ENCODE measurements around the gene LRMDA. TPM values are rescaled to one million over a fixed set of nuclear protein-coding genes. Genes with fewer than 3 reads are reported as not detected.

The LRMDA gene
- total RNA-seq, 3 donors from 2014 or later, result 9.4 to 14.9 (median 10.3) TPM

DNA sequence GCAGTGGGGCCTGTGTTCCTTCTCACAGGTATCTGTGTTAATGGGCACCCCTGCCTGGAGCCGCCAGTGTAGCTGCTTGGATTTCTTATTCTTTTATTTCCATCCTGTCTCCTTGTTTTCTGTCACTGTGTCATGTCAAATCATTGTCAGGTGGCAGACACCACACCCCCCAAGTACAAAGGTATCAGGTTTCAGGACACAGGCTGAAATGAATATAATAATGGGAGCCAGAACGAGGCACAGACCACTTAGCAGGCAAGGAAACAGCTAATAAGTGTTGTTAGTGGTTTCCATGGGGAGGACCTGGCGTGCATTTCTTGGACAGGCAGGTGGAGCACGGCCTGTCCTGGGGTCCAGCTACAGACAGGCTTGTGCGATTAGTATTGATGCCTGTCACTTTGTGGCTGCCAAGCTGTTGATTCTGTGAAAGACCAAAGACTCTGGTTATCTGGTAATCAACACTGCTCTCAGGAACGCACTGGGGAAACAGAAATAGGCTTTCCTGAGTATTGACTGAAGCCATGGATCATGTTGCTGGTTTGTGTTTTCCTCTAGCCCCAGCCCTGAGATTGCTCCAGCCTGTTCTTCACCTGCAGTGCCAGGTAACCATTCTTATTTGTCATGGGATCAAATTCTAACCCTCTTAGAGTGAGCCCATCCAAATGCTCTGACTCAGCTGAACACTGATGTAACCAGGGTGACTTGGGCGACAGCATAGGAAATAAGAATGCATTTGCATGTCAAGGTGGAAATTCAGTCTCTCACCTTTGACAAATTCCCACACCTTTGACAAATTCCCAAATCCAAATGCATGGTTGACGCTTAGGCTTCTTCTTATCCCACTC lies 1002.0 kb downstream of the LRMDA start:
- intact Hi-C loops (cut with DNase I, micrococcal nuclease), result no loop called here
- ATAC-seq, result no peak
- Histone ChIP-seq H3K36me3 (ENCODE audit: low read depth) (no peaks in the 10 kb centered on the region), H3K4me1 (ENCODE audit: low read depth) (no peaks in the 10 kb centered on the region), H3K9me3 (no peaks in the 10 kb centered on the region), H3K4me3 (no peak overlapping the region)
- DNase-seq, result no peak
- TF ChIP-seq, protein P1, sequence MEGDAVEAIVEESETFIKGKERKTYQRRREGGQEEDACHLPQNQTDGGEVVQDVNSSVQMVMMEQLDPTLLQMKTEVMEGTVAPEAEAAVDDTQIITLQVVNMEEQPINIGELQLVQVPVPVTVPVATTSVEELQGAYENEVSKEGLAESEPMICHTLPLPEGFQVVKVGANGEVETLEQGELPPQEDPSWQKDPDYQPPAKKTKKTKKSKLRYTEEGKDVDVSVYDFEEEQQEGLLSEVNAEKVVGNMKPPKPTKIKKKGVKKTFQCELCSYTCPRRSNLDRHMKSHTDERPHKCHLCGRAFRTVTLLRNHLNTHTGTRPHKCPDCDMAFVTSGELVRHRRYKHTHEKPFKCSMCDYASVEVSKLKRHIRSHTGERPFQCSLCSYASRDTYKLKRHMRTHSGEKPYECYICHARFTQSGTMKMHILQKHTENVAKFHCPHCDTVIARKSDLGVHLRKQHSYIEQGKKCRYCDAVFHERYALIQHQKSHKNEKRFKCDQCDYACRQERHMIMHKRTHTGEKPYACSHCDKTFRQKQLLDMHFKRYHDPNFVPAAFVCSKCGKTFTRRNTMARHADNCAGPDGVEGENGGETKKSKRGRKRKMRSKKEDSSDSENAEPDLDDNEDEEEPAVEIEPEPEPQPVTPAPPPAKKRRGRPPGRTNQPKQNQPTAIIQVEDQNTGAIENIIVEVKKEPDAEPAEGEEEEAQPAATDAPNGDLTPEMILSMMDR (IDR thresholded peaks at IDR 0.05), result no peak

DNA sequence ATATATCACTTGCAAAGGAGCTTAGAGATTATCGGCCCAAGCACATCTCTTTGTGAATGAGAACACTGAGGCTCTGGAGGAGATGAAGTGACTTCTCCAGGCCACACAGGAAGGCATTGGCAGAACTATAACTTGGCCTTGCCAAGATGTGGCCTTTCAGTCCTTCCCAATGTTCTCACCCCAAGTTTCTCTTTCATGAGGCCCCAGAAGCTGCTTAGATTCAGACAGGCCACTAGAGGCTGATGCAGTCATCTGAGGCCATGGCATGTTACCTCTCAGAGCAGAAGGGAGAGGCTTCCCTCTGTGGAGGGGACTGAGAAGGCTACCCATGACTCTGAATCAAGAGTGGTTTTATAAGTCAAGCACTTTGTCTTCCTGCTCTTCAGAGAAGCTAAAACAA lies 1003.7 kb downstream of the LRMDA start:
- TF ChIP-seq, protein P1 (IDR thresholded peaks at IDR 0.05), result no peak
- DNase-seq (no peak), ATAC-seq (no peak)
- intact Hi-C loops (cut with DNase I, micrococcal nuclease), result no loop called here
- H3K4me3 ChIP-seq, result no peak overlapping the region
- H3K9me3 ChIP-seq, result no peaks in the 10 kb centered on the region
- no peaks in the 10 kb centered on the region for H3K4me1 ChIP-seq (ENCODE audit: low read depth)
- no peaks in the 10 kb centered on the region for H3K36me3 ChIP-seq (ENCODE audit: low read depth)

DNA sequence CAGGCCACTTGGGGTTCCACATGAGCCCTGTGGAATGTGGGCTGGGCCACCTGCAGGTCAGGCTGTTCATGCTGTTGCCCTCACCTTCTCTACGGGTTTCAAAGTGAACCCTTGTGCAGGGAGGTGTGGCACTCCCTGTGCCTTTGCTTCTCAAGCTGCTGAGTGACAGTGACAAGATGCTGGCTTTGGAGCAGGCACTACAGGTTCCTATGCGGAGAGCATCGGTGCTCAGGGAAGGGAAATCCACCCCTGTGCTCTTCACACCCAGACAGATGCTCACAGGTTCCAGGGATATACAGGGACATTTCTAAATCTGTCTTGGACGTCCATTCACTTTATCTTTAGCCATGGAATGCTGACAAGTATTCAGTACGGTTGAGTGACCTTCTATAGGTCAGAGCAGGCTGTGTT lies 1005.0 kb downstream of the LRMDA start:
- no peak for DNase-seq
- Histone ChIP-seq H3K36me3 (ENCODE audit: low read depth) (no peaks in the 10 kb centered on the region), H3K4me3 (no peak overlapping the region), H3K4me1 (ENCODE audit: low read depth) (no peaks in the 10 kb centered on the region), H3K9me3 (no peaks in the 10 kb centered on the region)
- intact Hi-C loops (cut with DNase I, micrococcal nuclease), result no loop called here
- TF ChIP-seq, protein P1 (IDR thresholded peaks at IDR 0.05), result no peak
- no peak for ATAC-seq

DNA sequence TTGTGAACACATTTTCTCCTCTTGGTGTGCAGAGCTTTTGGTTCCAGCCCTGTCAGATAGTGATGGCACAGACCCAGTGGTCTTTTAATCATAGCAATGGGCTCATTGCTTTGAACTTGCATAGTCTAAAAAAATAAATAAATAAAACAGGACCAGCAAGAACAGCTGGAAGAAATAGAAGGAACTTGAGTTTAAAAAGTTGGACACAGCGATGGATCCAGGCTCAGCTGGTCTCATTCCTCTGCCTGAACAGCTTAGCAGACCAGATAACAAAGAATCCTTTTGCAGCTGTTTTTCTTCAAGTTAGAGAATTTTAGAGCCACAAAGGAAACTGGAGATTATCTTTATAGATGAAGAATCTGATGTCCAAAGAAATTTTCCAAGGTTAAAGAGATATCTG lies 1005.6 kb downstream of the LRMDA start:
- H3K4me3 ChIP-seq, result no peak overlapping the region
- no peaks in the 10 kb centered on the region for H3K9me3 ChIP-seq
- no peak for ATAC-seq
- intact Hi-C loops (cut with DNase I, micrococcal nuclease), result no loop called here
- TF ChIP-seq, protein P1 (IDR thresholded peaks at IDR 0.05), result no peak
- no peak for DNase-seq
- no peaks in the 10 kb centered on the region for H3K4me1 ChIP-seq (ENCODE audit: low read depth)
- no peaks in the 10 kb centered on the region for H3K36me3 ChIP-seq (ENCODE audit: low read depth)

DNA sequence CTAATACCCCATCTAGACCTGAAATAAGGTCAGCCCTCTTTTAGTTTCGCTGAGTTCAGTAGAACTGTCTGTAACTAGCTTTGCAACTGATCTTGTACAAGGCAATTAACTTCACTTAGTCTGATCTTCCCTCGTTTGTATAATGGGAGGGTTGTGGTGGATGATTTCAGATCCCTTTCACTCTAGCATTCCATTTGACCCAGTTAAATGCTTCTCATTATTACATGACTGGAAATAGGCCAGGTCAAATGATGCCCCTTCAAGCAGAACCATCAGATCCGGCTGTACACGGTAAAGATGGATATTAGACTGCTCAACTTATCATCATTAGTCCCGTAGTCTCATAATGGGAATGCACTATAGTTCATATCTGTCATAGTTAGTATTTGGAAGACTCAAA lies 1009.0 kb downstream of the LRMDA start:
- DNase-seq (no peak), ATAC-seq (no peak)
- Histone ChIP-seq H3K4me3 (no peak overlapping the region), H3K4me1 (ENCODE audit: low read depth) (no peaks in the 10 kb centered on the region), H3K36me3 (ENCODE audit: low read depth) (no peaks in the 10 kb centered on the region), H3K9me3 (no peaks in the 10 kb centered on the region)
- TF ChIP-seq, protein P1 (IDR thresholded peaks at IDR 0.05), result no peak
- intact Hi-C loops (cut with DNase I, micrococcal nuclease), result no loop called here

All from mucosa of descending colon (tissue), 3 donors.